Muscle of leg (tissue), 11 donors: ENCODE measurements around the gene TMEM42. TPM values are rescaled to one million over a fixed set of nuclear protein-coding genes. Genes with fewer than 3 reads are reported as not detected.
A peak's percentile ranks its signal among the peaks of the same experiment; 100 is the strongest.

Experiments
- DNase-seq: peaks from one replicate; pipeline ENCODE4 v3.0.0; 2013
- H3K27ac ChIP-seq: one replicate; pipeline ENCODE4 v1.5.1; 2013; ENCODE audit warnings: mild to moderate bottlenecking, low read length, control low read depth
- H3K27me3 ChIP-seq: one replicate; pipeline ENCODE4 v1.6.1; 2013; ENCODE audit warnings: low read length; ENCODE audit not compliant: control insufficient read depth, insufficient read depth
- H3K36me3 ChIP-seq: one replicate; pipeline ENCODE4 v1.6.1; 2013; ENCODE audit warnings: low read length; ENCODE audit not compliant: control insufficient read depth, insufficient read depth
- H3K4me1 ChIP-seq: one replicate; pipeline ENCODE4 v1.6.1; 2013; ENCODE audit warnings: low read length; ENCODE audit not compliant: control insufficient read depth, insufficient read depth
- H3K4me3 ChIP-seq: one replicate; pipeline ENCODE4 v1.5.1; 2013; ENCODE audit warnings: low read length, control low read depth
- H3K9me3 ChIP-seq: replicated peaks from 2 replicates; pipeline ENCODE4 v1.6.1; 2013; ENCODE audit warnings: low read depth, low read length; ENCODE audit not compliant: control insufficient read depth
- WGBS: methylation state at CpG from one replicate; pipeline ENCODE4 v1.1.5; 2013; ENCODE audit warnings: missing lambda C conversion rate; ENCODE audit not compliant: insufficient coverage; 5-methylcytosine and 5-hydroxymethylcytosine counted together
- polyA plus RNA-seq, 8 donors: library from polyadenylated mRNA; unstranded; fragments of 120-200 nt; gene quantifications; one replicate each; pipeline versions ENCODE4 v1.2.1 to v1.2.3, GENCODE V29; 2013; ENCODE audit warnings: inconsistent platforms in 1 of 8, low replicate concordance in 1 of 8; ENCODE audit not compliant: insufficient read length in 8 of 8, insufficient read depth in 1 of 8
- total RNA-seq: library from RNA; stranded (reverse); fragments of 120-200 nt; gene quantifications from one replicate; pipeline ENCODE4 v1.2.4, GENCODE V29; 2013

TMEM42 gene
- total and polyA plus RNA-seq, 9 donors: 11.9 to 15.6 (median 14.1) TPM

- WGBS: no CpG with 5 or more reads among the region's 3 CpGs
- no peaks in the 10 kb centered on the region for H3K36me3 ChIP-seq
Measured at GRCh38 chr3:44905446-44906157, 43.9 kb downstream of the TMEM42 start.

GRCh38 chr3:44906997-44907396 lies 45.3 kb downstream of the TMEM42 start:
- H3K4me3 ChIP-seq: no peak overlapping the region

More at GRCh38 chr3:44905446-44906157, 43.9 kb downstream of the TMEM42 start:
- no peak overlapping the region for H3K4me3 ChIP-seq
- H3K4me1 ChIP-seq: no peaks in the 10 kb centered on the region
- peaks cover 2% of the 10 kb centered on the region for H3K27me3 ChIP-seq
- no peak overlapping the region for H3K27ac ChIP-seq
- DNase-seq: no peak
- no peaks in the 10 kb centered on the region for H3K9me3 ChIP-seq

GRCh38 chr3:44907612-44908011 lies 45.9 kb downstream of the TMEM42 start:
- no peak for DNase-seq
- WGBS: 46% methylated on average over 4 of the region's 4 CpGs
- H3K4me3 ChIP-seq: no peak overlapping the region
- H3K27ac ChIP-seq: no peak overlapping the region
- no peaks in the 10 kb centered on the region for H3K9me3 ChIP-seq
- no peaks in the 10 kb centered on the region for H3K4me1 ChIP-seq
- H3K27me3 ChIP-seq: peaks cover 2% of the 10 kb centered on the region
- no peaks in the 10 kb centered on the region for H3K36me3 ChIP-seq

More at GRCh38 chr3:44906997-44907396, 45.3 kb downstream of the TMEM42 start:
- H3K9me3 ChIP-seq: no peaks in the 10 kb centered on the region
- no peak for DNase-seq
- no peaks in the 10 kb centered on the region for H3K4me1 ChIP-seq
- H3K27me3 ChIP-seq: peaks cover 2% of the 10 kb centered on the region
- H3K36me3 ChIP-seq: no peaks in the 10 kb centered on the region
- H3K27ac ChIP-seq: no peak overlapping the region
- 81% methylated on average over 3 of the region's 4 CpGs for WGBS

- no CpG with 5 or more reads among the region's 2 CpGs for WGBS
Measured at GRCh38 chr3:44909063-44909462, 47.4 kb downstream of the TMEM42 start.

GRCh38 chr3:44910693-44911092 lies 49.0 kb downstream of the TMEM42 start:
- peaks cover under 1% of the 10 kb centered on the region for H3K36me3 ChIP-seq
- peaks cover 2% of the 10 kb centered on the region for H3K27me3 ChIP-seq
- H3K9me3 ChIP-seq: no peaks in the 10 kb centered on the region
- no peak overlapping the region for H3K4me3 ChIP-seq
- WGBS: no CpG with 5 or more reads among the region's 3 CpGs
- no peak for DNase-seq
- H3K4me1 ChIP-seq: peaks cover 3% of the 10 kb centered on the region
- H3K27ac ChIP-seq: no peak overlapping the region

More at GRCh38 chr3:44909063-44909462, 47.4 kb downstream of the TMEM42 start:
- Histone ChIP-seq H3K9me3 (no peaks in the 10 kb centered on the region), H3K36me3 (no peaks in the 10 kb centered on the region), H3K27ac (no peak overlapping the region), H3K4me1 (no peaks in the 10 kb centered on the region), H3K4me3 (no peak overlapping the region), H3K27me3 (peaks cover 2% of the 10 kb centered on the region)
- DNase-seq: no peak

- DNase-seq: peak; percentile 54
- Histone ChIP-seq H3K27ac (no peak overlapping the region), H3K36me3 (peaks cover 25% of the 10 kb centered on the region), H3K27me3 (peaks cover 2% of the 10 kb centered on the region), H3K4me3 (no peak overlapping the region), H3K9me3 (no peaks in the 10 kb centered on the region), H3K4me1 (peaks cover 4% of the 10 kb centered on the region)
- 25% methylated on average over 4 of the region's 4 CpGs for WGBS
Measured at GRCh38 chr3:44913868-44914468, 52.3 kb downstream of the TMEM42 start.

GRCh38 chr3:44914936-44915335 lies 53.2 kb downstream of the TMEM42 start:
- no peak overlapping the region for H3K27ac ChIP-seq
- WGBS: 33% methylated on average over 3 of the region's 4 CpGs
- no peaks in the 10 kb centered on the region for H3K9me3 ChIP-seq
- H3K4me1 ChIP-seq: peaks cover 4% of the 10 kb centered on the region
- no peak for DNase-seq
- peaks cover under 1% of the 10 kb centered on the region for H3K27me3 ChIP-seq
- H3K36me3 ChIP-seq: peaks cover 25% of the 10 kb centered on the region
- no peak overlapping the region for H3K4me3 ChIP-seq

Other genes with a start within 250 kb of the TMEM42 start
- 18.6 TPM for gene ZNF197, start 236.9 kb upstream of the TMEM42 start, total RNA-seq
- gene ZNF197, start 236.9 kb upstream of the TMEM42 start, polyA plus RNA-seq: 10 to 100 TPM; 11.8 to 20.9 (median 16.4) TPM
- 10.1 TPM for gene ZNF35, start 213.2 kb upstream of the TMEM42 start, total RNA-seq
- 1 to 10 TPM; 5.2 to 7.9 (median 5.7) TPM for gene ZNF35, start 213.2 kb upstream of the TMEM42 start, polyA plus RNA-seq
- gene ZNF502, start 149.3 kb upstream of the TMEM42 start, total RNA-seq: 8.4 TPM
- 1 to 10 TPM; 5.1 to 7.2 (median 5.7) TPM for gene ZNF502, start 149.3 kb upstream of the TMEM42 start, polyA plus RNA-seq
- 8.6 TPM for gene ZNF501, start 132.3 kb upstream of the TMEM42 start, total RNA-seq
- gene ZNF501, start 132.3 kb upstream of the TMEM42 start, polyA plus RNA-seq: 1 to 10 TPM; 4.6 to 7.2 (median 5.4) TPM
- 30.7 TPM for gene KIAA1143, start 100.3 kb upstream of the TMEM42 start, total RNA-seq
- gene KIAA1143, start 100.3 kb upstream of the TMEM42 start, polyA plus RNA-seq: 10 to 100 TPM; 23.5 to 35.1 (median 31.0) TPM
- gene KIF15, start 100.1 kb upstream of the TMEM42 start, total RNA-seq: 9.6 TPM
- 10 to 100 TPM; 10.3 to 20.3 (median 13.1) TPM for gene KIF15, start 100.1 kb upstream of the TMEM42 start, polyA plus RNA-seq
- not detected for gene TGM4, start 12.7 kb downstream of the TMEM42 start, total RNA-seq
- gene TGM4, start 12.7 kb downstream of the TMEM42 start, polyA plus RNA-seq: under 1 TPM in 6 of 8 donors, not detected in 2; 0.04 to 0.28 (median 0.06) TPM
- 40.7 TPM for gene ZDHHC3, start 114.3 kb downstream of the TMEM42 start, total RNA-seq
- 10 to 100 TPM; 39.1 to 47.6 (median 43.1) TPM for gene ZDHHC3, start 114.3 kb downstream of the TMEM42 start, polyA plus RNA-seq
- gene EXOSC7, start 114.3 kb downstream of the TMEM42 start, total RNA-seq: 46.3 TPM
- 10 to 100 TPM; 39.5 to 51.4 (median 43.2) TPM for gene EXOSC7, start 114.3 kb downstream of the TMEM42 start, polyA plus RNA-seq
- gene CLEC3B, start 164.4 kb downstream of the TMEM42 start, total RNA-seq: 184 TPM
- 100 to 1,000 TPM in 6 of 8 donors, 10 to 100 TPM in 2; 79.2 to 144 (median 127) TPM for gene CLEC3B, start 164.4 kb downstream of the TMEM42 start, polyA plus RNA-seq